Panc1 (cell line): Measurements from ENCODE around the gene PLXNC1. TPM values are rescaled to one million over a fixed set of nuclear protein-coding genes. Genes with fewer than 3 reads are reported as not detected.

Experiments
- ATAC-seq: fragments of 200-7000 bp; cut with Tn5 transposase; 2 replicates; pipeline ENCODE4 v1.9.1; 2020; ENCODE audit warnings: mild to moderate bottlenecking, moderate library complexity
- BruUV-seq: library from RNA; stranded (reverse); fragments of 400-500 nt; replicated peaks from 2 replicates; lab custom pipeline; 2021; lab: Mats Ljungman, UMichigan
- CTCF ChIA-PET: fragments of 300-600 bp; sonication (Branson Sonifier 250); formaldehyde crosslinking; loops from one replicate; lab custom pipeline; 2022; ENCODE audit warnings: antibody characterized with exemption; lab: Charles Lee
- POLR2A ChIA-PET: fragments of 300-600 bp; sonication (Branson Sonifier 250); formaldehyde crosslinking; loops from one replicate; lab custom pipeline; 2022; ENCODE audit warnings: antibody characterized with exemption; lab: Charles Lee
- DNase-seq: peaks from one replicate; pipeline ENCODE4 v3.0.0-alpha.2; 2010; ENCODE audit warnings: low read depth, low spot score
- H3K27ac ChIP-seq: 2 replicates; pipeline ENCODE4 v1.5.1; 2011; ENCODE audit warnings: mild to moderate bottlenecking, low read length, inconsistent platforms
- H3K27me3 ChIP-seq: fragments of 200-500 bp; sonication (Bioruptor generic); 2 replicates; pipeline ENCODE4 v1.6.0; 2014; ENCODE audit warnings: low read length, inconsistent platforms; ENCODE audit not compliant: control insufficient read depth, insufficient read depth
- H3K36me3 ChIP-seq: fragments of 200-500 bp; sonication (Bioruptor generic); 2 replicates; pipeline ENCODE4 v1.5.1; 2014; ENCODE audit warnings: inconsistent platforms, mild to moderate bottlenecking, low read length, moderate library complexity; ENCODE audit not compliant: control insufficient read depth, insufficient read depth
- H3K4me1 ChIP-seq: 2 replicates; pipeline ENCODE4 v1.5.1; 2011; ENCODE audit warnings: inconsistent platforms, mild to moderate bottlenecking, low read length, moderate library complexity; ENCODE audit not compliant: control insufficient read depth, insufficient read depth
- H3K4me3 ChIP-seq, 2 experiments: 2 replicates each; pipeline ENCODE4 v1.5.1; 2011 to 2012; ENCODE audit warnings: low read depth in 2 of 2, low read length in 2 of 2, mild to moderate bottlenecking in 2 of 2, inconsistent platforms in 1 of 2, moderate library complexity in 1 of 2
- H3K9me3 ChIP-seq: fragments of 200-500 bp; sonication (Bioruptor generic); 2 replicates; pipeline ENCODE4 v1.5.1; 2014; ENCODE audit warnings: low read depth, mild to moderate bottlenecking, inconsistent platforms, low read length, moderate library complexity; ENCODE audit not compliant: control insufficient read depth, insufficient read depth
- POLR2AphosphoS5 ChIP-seq: IDR thresholded peaks from 2 replicates; pipeline ENCODE4 v1.6.1; 2012; ENCODE audit warnings: mild to moderate bottlenecking, low read depth, low read length, moderate library complexity
- SIN3A ChIP-seq: IDR thresholded peaks from 2 replicates; pipeline ENCODE4 v1.6.1; 2012; ENCODE audit warnings: low read depth, mild to moderate bottlenecking, low read length, moderate library complexity, borderline replicate concordance; ENCODE audit not compliant: insufficient read depth
- TCF7L2 ChIP-seq: IDR thresholded peaks from 2 replicates; pipeline ENCODE4 v1.6.1; 2011; ENCODE audit warnings: mild to moderate bottlenecking, low read depth, low read length, inconsistent platforms
- in situ Hi-C: cut with HindIII; loops from 2 replicates; pipeline ENCODE4 v1.10.0; 2016; ENCODE audit warnings: low sequenced_read_pairs, low pct_unique_long_range_greater_than_20kb
- intact Hi-C: fragments of 100-400 bp; cut with micrococcal nuclease; formaldehyde crosslinking; loops from one replicate; pipeline ENCODE4 v1.10.0; 2022; ENCODE audit not compliant: unreplicated experiment
- total RNA-seq: library from RNA; stranded (reverse); gene quantifications from one replicate; pipeline ENCODE4 v1.2.1, GENCODE V29; 2021; ENCODE audit not compliant: unreplicated experiment
- TF ChIP-seq, protein P1 (sequence below), 2 experiments: IDR thresholded peaks; 2 replicates each; pipeline ENCODE4 v1.6.1; 2011 to 2012; ENCODE audit warnings: low read depth in 2 of 2, control low read depth in 1 of 2, low read length in 1 of 2, mild to moderate bottlenecking in 1 of 2, moderate library complexity in 1 of 2; ENCODE audit not compliant: insufficient read depth in 1 of 2
- TF ChIP-seq, protein P2 (sequence below): fragments of 450-650 bp; IDR thresholded peaks from 2 replicates; pipeline ENCODE4 v1.5.1; 2017; ENCODE audit warnings: mild to moderate bottlenecking

PLXNC1 gene
- total RNA-seq, 1 experiment from 2014 or later: 0.57 TPM

DNA sequence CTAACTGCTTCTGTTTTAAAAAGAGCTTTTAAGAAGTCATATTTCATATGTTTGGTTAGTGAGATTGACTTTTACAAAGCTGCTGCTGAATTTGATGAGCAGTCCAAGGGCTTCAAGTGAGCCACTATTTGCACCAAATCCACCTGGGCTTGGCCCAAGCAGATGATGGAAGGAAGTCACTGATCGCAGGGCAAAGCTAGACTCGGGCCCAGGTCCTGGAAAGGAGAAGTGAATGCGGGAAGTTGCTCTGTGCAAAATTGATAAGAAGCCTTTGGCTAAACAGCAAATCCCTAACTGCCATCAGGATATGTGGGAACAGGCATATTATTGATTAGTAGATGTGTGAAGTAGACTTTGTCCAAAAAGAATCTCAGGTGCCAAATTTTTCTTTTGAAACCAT, 30.5 kb downstream of the PLXNC1 start:
- H3K4me1 ChIP-seq: no peaks in the 10 kb centered on the region
- H3K9me3 ChIP-seq: no peaks in the 10 kb centered on the region
- H3K27ac ChIP-seq: no peak overlapping the region
- DNase-seq (no peak), ATAC-seq (no peak)
- no peaks in the 10 kb centered on the region for H3K36me3 ChIP-seq
- in situ Hi-C loops (no loop called here), intact Hi-C loops (no loop called here)
- BruUV-seq: no TSS peak
- no peak for TF ChIP-seq SIN3A
- TF ChIP-seq, protein P1, sequence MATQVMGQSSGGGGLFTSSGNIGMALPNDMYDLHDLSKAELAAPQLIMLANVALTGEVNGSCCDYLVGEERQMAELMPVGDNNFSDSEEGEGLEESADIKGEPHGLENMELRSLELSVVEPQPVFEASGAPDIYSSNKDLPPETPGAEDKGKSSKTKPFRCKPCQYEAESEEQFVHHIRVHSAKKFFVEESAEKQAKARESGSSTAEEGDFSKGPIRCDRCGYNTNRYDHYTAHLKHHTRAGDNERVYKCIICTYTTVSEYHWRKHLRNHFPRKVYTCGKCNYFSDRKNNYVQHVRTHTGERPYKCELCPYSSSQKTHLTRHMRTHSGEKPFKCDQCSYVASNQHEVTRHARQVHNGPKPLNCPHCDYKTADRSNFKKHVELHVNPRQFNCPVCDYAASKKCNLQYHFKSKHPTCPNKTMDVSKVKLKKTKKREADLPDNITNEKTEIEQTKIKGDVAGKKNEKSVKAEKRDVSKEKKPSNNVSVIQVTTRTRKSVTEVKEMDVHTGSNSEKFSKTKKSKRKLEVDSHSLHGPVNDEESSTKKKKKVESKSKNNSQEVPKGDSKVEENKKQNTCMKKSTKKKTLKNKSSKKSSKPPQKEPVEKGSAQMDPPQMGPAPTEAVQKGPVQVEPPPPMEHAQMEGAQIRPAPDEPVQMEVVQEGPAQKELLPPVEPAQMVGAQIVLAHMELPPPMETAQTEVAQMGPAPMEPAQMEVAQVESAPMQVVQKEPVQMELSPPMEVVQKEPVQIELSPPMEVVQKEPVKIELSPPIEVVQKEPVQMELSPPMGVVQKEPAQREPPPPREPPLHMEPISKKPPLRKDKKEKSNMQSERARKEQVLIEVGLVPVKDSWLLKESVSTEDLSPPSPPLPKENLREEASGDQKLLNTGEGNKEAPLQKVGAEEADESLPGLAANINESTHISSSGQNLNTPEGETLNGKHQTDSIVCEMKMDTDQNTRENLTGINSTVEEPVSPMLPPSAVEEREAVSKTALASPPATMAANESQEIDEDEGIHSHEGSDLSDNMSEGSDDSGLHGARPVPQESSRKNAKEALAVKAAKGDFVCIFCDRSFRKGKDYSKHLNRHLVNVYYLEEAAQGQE (IDR thresholded peaks at IDR 0.05; ENCODE audit: insufficient read depth in 1 of 2, low read depth in 2 of 2, low read length in 1 of 2): no peak
- TF ChIP-seq, protein P2, sequence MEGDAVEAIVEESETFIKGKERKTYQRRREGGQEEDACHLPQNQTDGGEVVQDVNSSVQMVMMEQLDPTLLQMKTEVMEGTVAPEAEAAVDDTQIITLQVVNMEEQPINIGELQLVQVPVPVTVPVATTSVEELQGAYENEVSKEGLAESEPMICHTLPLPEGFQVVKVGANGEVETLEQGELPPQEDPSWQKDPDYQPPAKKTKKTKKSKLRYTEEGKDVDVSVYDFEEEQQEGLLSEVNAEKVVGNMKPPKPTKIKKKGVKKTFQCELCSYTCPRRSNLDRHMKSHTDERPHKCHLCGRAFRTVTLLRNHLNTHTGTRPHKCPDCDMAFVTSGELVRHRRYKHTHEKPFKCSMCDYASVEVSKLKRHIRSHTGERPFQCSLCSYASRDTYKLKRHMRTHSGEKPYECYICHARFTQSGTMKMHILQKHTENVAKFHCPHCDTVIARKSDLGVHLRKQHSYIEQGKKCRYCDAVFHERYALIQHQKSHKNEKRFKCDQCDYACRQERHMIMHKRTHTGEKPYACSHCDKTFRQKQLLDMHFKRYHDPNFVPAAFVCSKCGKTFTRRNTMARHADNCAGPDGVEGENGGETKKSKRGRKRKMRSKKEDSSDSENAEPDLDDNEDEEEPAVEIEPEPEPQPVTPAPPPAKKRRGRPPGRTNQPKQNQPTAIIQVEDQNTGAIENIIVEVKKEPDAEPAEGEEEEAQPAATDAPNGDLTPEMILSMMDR: no peak
- TF ChIP-seq TCF7L2: no peak
- TF ChIP-seq POLR2AphosphoS5: no peak
- POLR2A ChIA-PET: no interaction called here
- H3K4me3 ChIP-seq: no peak overlapping the region
- CTCF ChIA-PET: no interaction called here
- peaks cover 20% of the 10 kb centered on the region for H3K27me3 ChIP-seq

DNA sequence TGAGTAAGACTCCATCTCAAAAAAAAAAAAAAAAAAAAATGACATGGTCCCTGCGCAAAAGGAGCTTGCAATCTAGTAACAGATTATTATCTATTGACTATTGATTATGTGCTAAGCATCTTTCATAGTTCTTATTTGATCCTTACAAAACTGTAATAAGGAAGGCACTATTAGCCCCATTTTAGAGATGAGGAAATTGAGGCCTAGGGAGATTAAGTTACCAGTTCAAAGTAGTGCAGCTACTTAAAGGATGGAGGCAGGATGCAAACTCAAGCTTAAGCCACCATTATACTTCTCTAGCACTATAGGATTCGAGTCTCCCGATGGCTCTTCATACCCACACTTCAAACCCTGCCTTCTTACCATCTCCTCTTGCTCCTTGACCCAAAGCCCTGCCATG, 31.3 kb downstream of the PLXNC1 start:
- ChIA-PET CTCF (no interaction called here), POLR2A (no interaction called here)

More for the DNA sequence above, 31.3 kb downstream of the PLXNC1 start:
- H3K27ac ChIP-seq: no peak overlapping the region
- no peaks in the 10 kb centered on the region for H3K36me3 ChIP-seq
- no peaks in the 10 kb centered on the region for H3K4me1 ChIP-seq
- intact Hi-C loops: no loop called here
- H3K9me3 ChIP-seq: no peaks in the 10 kb centered on the region
- no peak for TF ChIP-seq POLR2AphosphoS5
- TF ChIP-seq SIN3A: no peak
- TF ChIP-seq, protein P1 (IDR thresholded peaks at IDR 0.05; ENCODE audit: insufficient read depth in 1 of 2, low read depth in 2 of 2, low read length in 1 of 2): no peak
- no peak for TF ChIP-seq TCF7L2
- TF ChIP-seq, protein P2: no peak
- in situ Hi-C loops: no loop called here
- no TSS peak for BruUV-seq
- no peak for ATAC-seq
- H3K4me3 ChIP-seq: no peak overlapping the region
- DNase-seq: no peak
- peaks cover 18% of the 10 kb centered on the region for H3K27me3 ChIP-seq
